ENCODE results near the gene ASIC5.
"Not testable (repeated sequence)": the region's sequence is repeated elsewhere in the genome, so short reads cannot be mapped to it uniquely, and the experiment has no call there.

The ASIC5 gene

GRCh38 chr4:155799116-155799793 is 66.8 kb downstream of the ASIC5 start:
- no peak for DNase-seq

- not testable (repeated sequence) for DNase-seq
These were observed 68.5 kb downstream of the ASIC5 start for GRCh38 chr4:155797581-155797980.

- no peak for DNase-seq
These were observed 70.1 kb downstream of the ASIC5 start for GRCh38 chr4:155795991-155796390.

GRCh38 chr4:155794589-155795236 is 71.4 kb downstream of the ASIC5 start:
- DNase-seq, result no peak

- no peak for DNase-seq
These were observed 76.1 kb downstream of the ASIC5 start for GRCh38 chr4:155789982-155790381.

- no peak for DNase-seq
These were observed 76.7 kb downstream of the ASIC5 start for GRCh38 chr4:155789391-155789790.

DNA sequence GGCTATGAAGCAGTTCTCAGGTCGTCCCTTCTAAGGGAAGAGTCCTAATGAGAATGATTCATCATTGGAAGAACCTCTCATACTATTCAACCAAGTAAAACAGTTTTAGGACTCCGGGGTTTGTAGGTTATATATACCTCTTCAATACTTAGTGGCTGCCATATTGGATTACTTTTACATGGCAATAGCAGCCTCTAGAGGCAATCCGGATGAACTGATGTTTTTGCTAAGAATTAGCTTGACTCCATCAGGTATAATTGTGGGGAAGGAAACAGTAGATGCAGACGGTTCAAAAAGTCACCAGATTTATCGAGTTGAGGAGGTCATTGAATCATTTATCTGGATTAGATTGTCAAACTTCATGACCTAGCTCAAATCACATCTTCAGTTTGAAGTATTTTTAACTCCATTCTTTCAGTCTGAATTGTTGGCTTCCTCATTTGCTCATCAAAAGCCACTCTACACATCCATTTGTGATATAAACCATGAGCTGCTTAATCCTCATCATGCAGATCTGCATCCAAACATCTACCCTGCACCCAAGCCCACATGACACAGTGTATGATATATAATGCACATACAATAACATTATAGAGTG is 78.9 kb downstream of the ASIC5 start:
- DNase-seq, result no peak

GRCh38 chr4:155785828-155786227 is 80.2 kb downstream of the ASIC5 start:
- DNase-seq, result no peak

DNA sequence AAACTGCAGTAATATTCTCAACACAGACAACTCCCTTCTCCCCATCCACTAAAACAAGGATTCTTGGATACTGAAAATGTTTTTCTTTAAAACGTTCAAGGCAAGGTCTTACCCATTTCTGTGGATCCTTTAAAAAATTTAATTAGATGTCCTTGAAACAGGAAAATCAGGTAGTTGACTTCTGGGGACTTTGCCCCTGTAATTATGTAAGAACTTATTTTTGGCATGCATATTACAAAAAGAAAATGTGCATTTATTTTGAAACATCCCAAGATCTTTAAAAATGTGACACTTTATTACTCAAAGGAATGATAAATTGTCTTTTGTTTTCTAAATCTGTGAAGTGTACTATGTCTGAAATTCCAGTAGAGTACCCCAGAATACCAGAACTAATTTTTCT is 81.4 kb downstream of the ASIC5 start:
- DNase-seq, result no peak

DNA sequence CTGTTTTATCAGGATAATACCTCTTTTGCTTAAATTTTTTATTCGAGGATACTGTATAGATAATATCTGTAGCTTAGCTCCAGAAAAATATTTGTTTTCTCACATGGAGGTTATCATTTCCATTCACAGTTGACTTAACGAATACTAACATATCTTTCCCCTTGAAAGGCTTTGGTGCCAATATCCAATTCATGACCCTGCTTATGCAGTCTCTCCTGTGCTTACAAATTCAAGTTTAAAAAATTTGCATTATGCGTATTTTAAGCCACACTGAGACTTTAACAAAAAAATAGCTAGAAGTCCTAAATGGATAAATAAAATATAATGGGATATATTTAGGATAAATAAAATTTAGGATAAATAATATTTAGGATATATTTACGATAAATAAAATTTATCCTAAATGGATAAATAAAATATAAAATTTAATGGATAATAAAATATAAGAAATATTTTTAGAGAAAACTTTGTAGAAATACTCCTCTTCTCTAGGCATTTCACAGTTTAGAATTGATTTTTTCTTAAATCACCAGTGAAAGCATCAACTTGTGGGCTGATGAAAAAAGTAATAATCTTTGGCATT is 84.7 kb downstream of the ASIC5 start:
- no peak for DNase-seq

DNA sequence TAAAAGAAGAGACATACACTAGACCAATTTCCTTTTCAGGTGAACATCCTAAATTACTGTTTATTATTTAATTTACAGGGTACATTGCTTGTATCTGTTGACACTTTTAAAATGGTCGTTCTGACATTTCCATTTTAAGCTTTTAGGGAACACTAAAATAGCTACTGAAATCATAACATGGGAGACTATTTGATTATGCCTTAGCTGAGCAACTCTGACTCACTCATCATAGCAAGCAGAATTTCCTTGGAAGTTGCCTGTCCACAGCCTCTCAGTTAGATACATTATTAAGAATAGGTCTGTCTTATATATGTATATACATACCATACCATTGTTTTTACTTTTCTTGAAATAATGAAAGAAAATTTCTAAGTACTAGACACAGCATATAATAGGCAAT is 85.3 kb downstream of the ASIC5 start:
- no peak for DNase-seq
